HG03354 (cell line): Measurements from ENCODE around the gene MED22.
"Not testable (repeated sequence)": the region's sequence is repeated elsewhere in the genome, so short reads cannot be mapped to it uniquely, and the experiment has no call there.

Experiments used
- ATAC-seq: cut with Tn5 transposase; IDR thresholded peaks from one replicate; pipeline ENCODE4 v1.9.1; 2021; ENCODE audit warnings: mild to moderate bottlenecking; ENCODE audit not compliant: unreplicated experiment, poor library complexity, severe bottlenecking

The MED22 gene

DNA sequence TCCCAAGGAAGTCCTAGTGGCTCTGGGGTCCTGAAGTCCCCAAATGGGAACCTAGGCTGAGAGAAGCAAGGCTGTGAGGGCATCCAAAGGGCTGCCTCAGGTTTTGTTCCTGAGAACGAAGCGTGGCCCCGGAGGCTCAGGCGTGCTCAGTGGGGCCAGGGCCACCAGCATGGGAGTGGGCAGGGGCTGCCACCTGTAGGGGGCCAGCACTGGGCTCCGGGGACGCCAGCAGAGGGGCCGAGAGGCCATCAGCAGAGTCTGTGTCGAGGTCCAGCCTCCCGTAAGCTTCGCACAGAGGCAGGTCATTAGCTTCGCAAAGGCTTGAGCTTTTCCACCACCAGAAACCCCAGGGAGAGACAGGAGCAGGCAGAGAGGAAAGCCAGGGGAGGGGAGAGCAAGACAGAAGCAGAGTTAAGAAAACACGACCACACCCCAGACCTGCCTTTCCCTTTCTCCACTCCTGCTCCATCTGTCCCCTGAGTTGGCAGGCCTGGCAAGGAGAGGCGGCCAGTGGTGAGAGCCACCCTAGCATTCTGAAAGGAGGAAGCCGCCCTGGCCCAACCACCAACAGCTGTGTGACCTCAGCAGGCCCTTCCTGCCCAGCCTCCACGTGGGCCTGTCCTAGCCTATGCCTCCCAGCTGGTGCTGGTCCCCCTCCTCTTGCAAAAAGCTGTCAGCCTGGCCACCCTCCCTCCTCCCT lies 6.4 kb downstream of the MED22 start:
- no peak for ATAC-seq

DNA sequence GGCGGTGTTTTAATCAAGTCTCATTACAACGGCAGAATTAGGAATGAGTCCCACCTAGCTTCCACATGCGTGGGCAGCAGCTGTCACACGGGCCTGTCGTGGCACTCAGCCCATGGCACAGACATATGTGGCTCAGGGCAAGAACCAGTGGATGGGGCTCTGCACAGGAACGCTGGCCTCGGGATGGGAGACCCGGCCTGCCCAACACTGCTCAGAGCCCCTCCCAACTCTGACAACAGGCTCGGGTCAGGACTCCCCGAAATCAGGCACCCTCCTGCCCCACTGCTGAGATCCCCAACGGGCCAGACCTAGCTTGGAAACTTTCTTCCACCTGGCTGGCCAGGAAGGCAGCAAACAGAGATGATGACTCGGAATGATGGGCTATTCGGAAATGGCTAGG lies 7.0 kb downstream of the MED22 start:
- no peak for ATAC-seq

DNA sequence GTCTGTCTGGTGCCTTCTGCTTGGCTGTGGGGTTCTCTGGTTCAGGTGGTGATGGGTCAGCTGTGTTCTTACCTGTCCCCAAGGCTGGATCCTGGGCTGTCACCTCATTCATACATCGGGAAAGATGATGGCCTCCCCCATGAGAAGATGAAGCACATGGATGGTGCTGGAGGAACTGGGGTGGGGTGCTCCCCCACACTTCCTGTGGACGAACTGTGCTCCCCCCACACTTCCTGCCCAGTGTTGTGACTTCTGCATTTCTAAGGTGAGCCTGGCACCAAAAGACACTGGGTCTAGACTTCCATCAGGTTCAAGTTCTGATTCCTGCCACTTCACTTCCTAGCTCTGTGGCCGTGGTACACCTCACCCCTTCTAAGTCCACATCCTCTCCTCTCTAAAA lies 7.7 kb downstream of the MED22 start:
- ATAC-seq: no peak

DNA sequence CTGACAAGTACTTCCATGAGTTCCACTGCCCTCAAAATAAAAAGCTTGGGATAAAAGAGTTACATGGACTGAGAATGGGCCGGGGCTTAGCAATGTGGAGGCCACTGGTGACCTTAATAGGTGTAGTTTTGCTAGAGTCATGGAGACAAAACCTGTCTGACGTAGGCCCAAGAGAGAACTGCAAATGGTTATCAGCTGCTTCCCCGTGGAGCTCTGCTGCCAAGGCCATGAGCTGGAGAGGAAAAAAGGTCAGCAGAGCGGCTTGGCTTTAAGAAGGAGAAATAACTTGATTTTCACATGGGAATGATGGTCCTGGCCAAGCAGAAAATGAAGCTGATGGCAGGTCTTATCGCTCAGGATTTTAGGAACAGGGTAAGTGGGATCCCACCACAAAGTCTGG lies 8.3 kb downstream of the MED22 start:
- no peak for ATAC-seq

DNA sequence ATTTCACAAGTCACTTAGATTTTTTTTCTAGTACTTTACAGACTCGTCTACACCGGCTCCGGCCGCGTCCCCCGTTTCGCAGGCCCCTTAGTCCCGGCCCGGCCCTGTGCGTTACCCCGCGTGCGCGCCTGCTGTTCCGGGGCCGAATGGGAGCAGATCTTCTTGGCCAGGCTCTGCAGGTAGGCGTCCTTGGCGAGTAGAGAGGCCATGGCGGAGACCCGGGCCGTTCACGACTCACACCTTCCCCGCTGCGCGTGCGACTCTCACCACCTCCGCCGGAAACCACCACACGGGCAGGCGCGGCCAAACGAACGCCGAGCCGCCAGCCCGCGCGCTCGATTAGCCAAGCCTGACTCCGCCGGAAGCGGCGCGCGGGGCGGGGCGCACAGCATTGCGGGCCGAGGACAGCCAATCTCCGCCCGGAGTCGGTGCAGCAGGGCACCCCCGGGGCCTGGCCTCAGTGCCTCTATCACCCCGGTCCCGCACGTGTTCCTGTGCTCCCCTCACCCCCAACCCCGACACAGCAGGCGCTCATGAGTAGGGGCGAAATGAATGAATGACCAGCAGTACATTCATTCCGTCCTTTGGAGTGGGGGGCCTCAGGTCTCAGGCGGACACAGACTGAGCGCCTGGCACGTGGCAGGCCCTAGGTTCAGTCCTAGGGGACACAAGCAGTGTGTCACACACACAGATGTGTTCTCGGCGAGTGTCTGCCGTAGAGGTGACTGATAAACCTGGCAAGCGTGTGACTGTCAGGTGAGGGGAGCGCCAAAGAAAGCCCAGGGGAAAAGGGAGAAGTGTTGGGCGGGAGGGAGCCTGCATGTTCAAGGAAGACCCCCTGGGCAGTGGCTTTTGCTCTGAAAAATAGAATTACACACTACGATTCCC lies 11.8 kb downstream of the MED22 start, which contains the start of gene SURF6:
Gene SURF6, minus strand, starts transcription at position 265 of the 888 bp plus-strand sequence. Its CDS starts 56 bp downstream, at position 209.
- ATAC-seq: peak; percentile 87

DNA sequence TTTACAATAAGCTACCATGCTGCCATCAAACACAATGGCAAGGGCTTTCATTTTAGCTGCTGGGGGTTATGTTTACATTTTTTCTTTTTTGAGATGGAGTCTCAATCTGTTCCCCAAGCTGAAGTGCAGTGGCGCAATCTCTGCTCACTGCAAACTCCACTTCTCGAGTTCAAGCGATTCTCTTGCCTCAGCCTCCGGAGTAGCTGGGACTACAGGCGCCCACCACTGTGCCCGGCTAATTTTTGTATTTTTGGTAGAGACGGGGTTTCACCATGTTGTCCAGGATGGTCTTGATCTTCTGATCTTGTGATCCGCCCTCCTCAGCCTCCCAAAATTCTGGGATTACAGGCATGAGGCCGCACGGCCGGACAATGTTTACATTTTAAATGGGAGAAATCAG lies 13.0 kb downstream of the MED22 start:
- ATAC-seq: not testable (repeated sequence)

DNA sequence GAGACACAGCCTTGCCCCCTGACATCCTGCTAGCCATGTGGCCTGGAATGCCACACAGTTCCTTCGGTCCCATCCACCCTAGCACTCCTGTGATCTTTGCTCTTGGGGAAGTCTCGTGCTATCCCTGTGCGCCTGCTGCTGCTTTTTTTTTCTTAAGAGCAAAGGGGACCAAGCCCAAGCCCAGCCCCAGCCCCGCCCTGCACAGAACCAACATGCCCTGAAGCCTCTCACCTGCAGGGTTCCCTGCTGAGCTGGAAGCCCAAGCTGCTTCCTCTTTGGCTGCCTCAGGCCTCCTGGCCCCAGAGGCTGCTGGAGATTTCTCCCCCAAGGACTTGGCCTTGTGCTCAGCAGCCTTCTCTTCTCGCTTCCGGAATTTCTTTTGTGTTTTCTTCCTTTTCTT lies 13.8 kb downstream of the MED22 start:
- ATAC-seq: no peak

DNA sequence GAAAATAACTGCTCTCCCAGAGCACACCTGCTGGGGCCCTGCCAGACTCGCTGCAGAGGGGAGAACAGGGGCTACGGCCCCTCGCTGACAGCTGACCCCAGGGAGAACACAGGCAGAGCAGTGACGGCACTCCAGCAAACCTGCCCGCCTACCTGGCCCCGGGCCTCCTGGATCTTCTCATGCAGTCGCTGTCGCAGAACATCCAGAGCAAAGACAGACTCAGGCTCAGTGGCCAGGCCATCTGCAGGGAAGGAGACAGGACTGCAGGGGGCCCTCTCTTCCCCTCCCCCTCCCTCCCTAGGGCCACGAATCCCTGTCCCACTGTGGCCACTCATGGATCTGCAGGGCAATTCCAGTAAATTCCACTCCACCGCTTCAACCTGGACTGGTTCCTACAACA lies 14.4 kb downstream of the MED22 start:
- ATAC-seq: no peak

DNA sequence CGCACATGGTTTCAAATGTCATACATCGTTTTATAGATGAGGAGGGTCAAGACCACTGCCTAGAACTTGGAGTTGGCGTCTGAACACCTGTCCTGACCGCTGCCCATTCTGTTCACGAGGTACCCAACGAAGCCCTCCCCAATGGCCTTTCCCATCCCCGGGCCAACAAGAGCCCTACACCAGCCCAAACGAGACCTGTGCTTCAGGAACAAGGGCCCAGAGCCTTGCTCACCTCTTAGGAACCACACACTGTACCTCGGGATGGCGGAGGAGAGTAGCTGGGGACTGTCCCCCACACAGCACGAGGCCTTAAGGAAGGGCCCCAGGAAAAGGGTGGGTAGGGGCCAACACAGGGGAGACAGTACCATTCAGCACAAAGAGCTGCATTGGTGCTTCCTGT lies 14.9 kb downstream of the MED22 start:
- ATAC-seq: no peak

DNA sequence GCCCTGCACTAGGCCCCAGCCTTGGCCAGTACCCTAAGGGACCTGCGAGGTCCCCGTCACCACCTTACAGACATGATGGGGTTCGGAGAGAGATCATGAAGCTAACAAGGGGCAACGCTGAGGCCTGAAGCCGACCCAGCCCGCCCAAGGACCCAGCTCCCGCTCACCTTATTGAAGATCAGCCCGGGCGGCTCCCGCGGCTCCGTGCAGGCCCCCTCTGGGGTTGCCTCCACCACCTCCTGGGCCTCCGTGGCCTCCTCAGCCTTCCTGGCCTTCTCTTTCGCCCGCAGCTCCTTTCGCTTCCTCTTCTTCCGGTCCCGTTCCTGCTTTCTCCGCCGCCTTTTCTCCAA lies 15.6 kb downstream of the MED22 start:
- ATAC-seq: no peak

DNA sequence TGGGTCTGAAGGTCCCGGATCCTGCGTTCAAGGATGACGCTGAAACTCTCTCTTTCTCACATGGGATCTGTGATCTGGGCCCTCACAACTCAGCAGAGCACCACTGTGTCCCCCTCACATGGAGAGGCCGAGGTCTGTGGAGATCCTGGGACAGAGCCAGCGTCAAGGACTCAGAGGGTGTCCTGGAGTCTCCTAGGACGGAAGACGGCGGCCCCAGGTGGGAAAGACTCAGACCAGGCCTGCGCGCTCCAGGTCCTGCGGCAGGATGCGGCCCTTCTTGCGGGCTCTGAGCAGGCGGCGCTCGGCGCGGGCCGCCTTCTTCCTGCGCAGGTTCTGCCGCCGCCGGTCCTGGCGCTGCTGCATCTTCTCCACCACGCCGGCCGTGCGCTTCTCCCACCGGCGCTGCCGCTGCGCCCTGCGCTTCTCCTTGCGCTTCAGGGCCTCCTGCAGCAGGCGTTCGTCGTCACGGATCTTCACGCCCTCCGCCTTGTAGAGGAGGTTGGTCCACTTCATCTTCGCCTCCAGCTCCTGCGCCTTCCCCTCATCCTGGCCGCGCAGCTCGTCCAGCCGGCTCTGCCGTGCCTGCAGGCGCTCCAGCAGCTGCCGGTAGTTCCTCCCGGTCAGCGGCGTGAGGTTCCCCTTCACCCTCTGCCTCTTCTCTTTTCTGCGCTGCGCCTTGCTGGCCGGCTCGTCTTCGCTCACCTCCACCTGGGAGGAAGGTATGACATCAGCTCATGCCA lies 16.1 kb downstream of the MED22 start:
- ATAC-seq: no peak

DNA sequence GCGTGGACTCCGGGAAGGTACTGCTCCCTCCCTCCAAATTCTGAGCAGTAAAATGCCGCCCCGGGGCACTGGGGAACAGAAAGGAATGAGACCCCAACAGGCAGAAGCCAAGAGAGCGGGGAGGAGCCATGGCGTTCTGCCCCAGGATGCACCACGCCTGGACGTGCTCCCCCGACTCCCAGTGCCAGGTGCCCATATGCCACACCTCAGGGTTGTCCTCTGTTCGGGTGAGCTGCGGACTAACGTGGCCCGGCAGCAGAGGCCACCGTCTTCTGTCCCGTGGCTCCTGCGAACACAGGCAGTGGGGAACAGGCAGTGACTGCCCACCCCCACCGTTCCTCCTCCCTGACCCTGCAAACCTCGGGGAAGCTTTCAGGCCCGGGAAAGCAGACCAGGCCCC lies 16.7 kb downstream of the MED22 start:
- ATAC-seq: no peak

DNA sequence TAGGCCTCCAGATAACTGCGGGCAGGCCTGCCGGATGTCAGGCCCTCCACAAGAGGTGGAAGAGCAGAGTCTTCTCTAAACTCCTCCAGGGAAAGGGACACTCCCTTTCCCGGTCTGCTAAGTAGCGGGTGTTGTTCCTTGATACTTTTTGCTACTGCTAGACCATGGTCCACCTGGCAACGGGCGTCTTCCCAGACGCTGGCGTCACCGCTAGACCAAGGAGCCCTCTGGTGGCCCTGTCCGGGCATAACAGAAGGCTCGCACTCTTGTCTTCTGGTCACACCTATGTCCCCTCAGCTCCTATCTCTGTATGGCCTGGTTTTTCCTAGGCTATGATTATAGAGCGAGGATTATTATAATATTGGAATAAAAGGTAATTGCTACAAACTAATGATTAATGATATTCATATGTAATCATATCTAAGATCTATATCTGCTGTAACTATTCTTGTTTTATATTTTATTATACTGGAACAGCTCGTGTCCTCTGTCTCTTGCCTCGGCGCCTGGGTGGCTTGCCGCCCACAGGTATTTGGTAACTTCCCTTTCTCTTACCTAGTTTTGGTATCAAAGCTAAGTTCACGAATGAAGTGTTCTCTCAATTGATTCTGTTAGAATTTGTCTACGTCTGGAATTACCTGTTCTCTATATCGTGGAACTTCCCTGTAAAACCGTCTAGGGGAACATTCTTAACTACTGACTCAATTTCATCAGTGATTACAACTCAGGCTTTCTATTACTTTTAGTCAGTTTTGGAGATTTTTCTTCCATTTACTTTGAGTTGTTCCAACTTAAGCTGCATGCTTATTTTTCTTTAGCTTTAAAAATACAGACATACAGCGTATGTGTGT lies 18.4 kb downstream of the MED22 start:
- ATAC-seq: not testable (repeated sequence)

DNA sequence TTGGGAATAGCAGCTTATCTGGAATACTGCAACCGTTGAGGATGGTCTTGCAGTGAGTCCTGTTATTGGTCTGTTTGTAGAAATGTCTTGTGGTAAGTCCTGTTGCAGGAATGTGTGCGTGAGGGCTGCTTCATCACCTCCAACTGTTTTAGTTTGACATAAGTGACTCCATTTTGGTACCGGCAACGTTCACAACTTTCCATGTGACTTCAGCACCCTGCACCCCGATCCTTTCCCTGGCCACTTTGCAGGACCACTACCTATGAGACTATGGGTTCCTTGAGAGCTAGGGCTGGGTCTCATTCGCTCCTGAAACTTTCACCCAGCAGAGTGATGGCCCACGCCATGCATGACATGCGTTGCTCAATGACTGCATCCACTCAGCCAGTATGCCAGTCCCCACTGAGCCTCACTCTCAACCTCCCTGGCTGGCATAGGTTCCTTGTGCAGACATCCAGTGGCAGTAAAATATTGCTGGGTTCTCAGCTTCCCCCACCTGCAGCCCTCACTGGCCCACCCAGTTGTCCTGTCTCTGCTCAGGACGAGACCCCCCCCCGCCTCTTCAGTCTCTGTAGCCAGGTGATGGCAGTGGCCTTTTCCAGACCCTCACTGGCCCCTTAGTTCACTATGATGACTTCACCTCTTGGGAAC lies 20.0 kb downstream of the MED22 start:
- no peak for ATAC-seq

DNA sequence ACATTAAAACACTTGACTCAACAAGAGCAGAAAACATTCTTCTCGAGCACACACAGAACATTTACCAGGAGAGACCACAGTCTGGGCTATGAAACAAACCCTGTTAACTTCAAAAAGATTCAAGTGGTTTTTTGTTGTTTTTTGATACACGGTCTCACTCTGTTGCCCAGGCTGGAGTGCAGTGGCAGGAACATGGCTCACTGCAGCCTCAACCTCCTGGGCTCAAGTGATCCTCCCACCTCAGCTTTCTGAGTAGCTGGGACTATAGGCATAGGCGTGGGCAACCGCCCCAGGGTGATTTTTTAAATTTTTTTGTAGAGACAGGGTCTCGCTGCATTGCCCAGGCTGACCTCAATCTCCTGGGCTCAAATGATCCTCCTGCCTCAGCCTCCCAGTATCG lies 20.9 kb downstream of the MED22 start:
- not testable (repeated sequence) for ATAC-seq

DNA sequence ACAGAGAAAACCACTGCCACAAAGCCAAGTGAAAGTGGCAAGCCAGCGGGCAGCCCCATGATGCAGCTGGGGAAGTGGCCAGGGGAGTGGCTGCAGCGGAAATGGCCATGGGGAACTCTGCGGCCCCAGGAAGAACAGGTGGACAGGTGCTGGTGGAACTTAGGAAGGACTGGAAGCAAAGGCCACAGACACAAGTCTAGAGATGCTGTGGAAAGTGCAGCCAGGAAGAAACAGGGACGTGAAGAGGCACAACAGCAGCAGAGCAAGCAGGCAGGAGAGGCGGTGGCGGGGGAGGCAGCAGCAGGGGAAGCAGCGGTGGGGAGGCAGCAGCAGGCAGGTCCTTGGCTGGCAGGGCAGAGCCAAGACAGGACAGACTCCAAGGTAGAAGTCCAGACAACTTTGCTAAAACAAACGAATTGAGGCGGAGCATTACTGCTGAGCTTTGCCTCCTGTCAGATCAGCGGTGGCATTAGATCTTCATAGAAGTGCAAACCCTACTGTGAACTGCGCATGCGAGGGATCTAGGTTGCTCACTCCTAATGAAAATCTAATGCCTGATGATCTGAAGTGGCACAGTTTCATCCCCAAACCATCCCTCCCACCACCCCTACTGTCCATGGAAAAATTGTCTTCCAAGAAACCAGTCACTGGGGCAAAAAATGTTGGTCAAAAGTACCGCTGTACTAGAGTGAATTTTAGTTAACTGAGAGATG lies 23.8 kb downstream of the MED22 start:
- ATAC-seq: no peak

DNA sequence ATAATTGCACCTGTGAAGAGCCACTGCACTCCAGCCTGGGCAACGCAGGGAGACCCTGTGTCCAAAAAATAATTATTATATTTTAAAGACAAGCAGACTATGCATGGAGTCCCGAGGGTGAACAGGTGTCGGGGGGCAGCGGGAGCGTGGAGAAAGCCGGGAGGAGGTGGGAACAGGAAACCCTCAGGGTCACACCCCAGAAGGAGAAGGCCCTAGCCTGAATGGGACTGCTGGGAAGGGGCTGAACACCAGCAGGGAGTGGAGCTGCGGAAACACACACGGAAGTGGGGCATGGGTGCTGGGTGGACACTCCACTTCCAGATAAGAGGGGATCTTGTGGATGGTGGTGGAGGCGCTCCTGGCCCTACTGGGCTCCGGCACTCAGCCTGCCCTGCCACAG lies 24.7 kb downstream of the MED22 start:
- no peak for ATAC-seq

DNA sequence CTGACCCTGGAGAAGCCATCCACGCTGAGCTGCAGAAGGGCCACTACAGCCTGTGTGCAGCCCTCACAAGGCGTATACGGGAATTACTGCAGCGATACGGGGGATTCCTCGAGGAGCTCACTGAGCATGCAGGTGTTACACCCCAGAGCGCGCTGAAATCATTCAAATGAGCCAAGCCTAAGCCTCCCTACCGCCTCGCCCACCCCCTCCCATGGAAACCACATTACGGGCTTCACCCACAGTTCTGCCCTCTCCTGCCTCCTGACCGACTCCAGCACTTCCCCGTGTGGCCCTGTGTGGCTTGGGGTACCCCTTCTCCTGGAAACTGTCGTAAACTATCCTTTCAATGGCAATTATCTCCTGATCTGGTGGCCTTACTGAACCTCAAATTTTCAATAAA lies 25.2 kb downstream of the MED22 start:
- no peak for ATAC-seq
